Spleen (tissue), 7 donors: ENCODE measurements around the gene ARMC9.
"Not testable (repeated sequence)": the region's sequence is repeated elsewhere in the genome, so short reads cannot be mapped to it uniquely, and the experiment has no call there.

Experiments
- POLR2A ChIP-seq, 3 donors: fragments of 450-650 bp; IDR thresholded peaks; one replicate each; pipeline ENCODE4 v1.5.1; 2017; ENCODE audit warnings: antibody characterized with exemption in 3 of 3, mild to moderate bottlenecking in 1 of 3
- TF ChIP-seq, protein P1 (sequence below), 11 experiments: fragments of 200-600 bp in 7 of 11; fragments of 450-650 bp in 4 of 11; sonication (generic) in 4 of 11; IDR thresholded peaks in 8 of 11; conservative IDR thresholded peaks in 3 of 11; 1 replicate in 7 of 11; 2 replicates in 4 of 11; pipeline versions ENCODE4 v1.4.0 to v1.8.0; 2016 to 2021; ENCODE audit warnings: antibody characterized with exemption in 11 of 11, inconsistent platforms in 4 of 11, mild to moderate bottlenecking in 1 of 11
- donor health status: DM: no; HTN: no; CAD: no; lungs with moderate emphysema.
- donor health status: DM: no; HTN: no; CAD: no.
- donor health status: DM: no; HTN: no; CAD: no.

GRCh38 chr2:231408304-231408703 lies 209.9 kb downstream of the ARMC9 start:
- TF ChIP-seq, protein P1, sequence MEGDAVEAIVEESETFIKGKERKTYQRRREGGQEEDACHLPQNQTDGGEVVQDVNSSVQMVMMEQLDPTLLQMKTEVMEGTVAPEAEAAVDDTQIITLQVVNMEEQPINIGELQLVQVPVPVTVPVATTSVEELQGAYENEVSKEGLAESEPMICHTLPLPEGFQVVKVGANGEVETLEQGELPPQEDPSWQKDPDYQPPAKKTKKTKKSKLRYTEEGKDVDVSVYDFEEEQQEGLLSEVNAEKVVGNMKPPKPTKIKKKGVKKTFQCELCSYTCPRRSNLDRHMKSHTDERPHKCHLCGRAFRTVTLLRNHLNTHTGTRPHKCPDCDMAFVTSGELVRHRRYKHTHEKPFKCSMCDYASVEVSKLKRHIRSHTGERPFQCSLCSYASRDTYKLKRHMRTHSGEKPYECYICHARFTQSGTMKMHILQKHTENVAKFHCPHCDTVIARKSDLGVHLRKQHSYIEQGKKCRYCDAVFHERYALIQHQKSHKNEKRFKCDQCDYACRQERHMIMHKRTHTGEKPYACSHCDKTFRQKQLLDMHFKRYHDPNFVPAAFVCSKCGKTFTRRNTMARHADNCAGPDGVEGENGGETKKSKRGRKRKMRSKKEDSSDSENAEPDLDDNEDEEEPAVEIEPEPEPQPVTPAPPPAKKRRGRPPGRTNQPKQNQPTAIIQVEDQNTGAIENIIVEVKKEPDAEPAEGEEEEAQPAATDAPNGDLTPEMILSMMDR (IDR thresholded peaks at IDR 0.05 in 8 of 11, conservative IDR thresholded peaks at IDR 0.05 in 3 of 11): not testable (repeated sequence)
- not testable (repeated sequence) for TF ChIP-seq POLR2A (IDR thresholded peaks at IDR 0.05)
